ENCODE measurements around the gene PRKCA.

- TF ChIP-seq CTCF (IDR thresholded peaks at IDR 0.05; ENCODE audit: insufficient read depth, low read length) (no peak), REST (IDR thresholded peaks at IDR 0.05; ENCODE audit: insufficient replicate concordance, low read depth) (no peak), POLR2AphosphoS5 (IDR thresholded peaks at IDR 0.05; ENCODE audit: low read depth) (no peak)
These were observed 20.6 kb upstream of the PRKCA start for GRCh38 chr17:66281661-66282369.

All from HL-60 (cell line).